CD4-positive, alpha-beta T cell treated with Interleukin-4 for 1 hour (primary cell): ENCODE data around the gene SLC7A14.
"Not testable (repeated sequence)": the region's sequence is repeated elsewhere in the genome, so short reads cannot be mapped to it uniquely, and the experiment has no call there.

Experiments
- DNase-seq, 2 donors: peaks; one replicate each; pipeline ENCODE4 v3.0.0-alpha.2; 2020 to 2022

SLC7A14 gene

GRCh38 chr3:170593634-170594033 is 7.8 kb upstream of the SLC7A14 start:
- DNase-seq: no peak

GRCh38 chr3:170589113-170589512 is 3.2 kb upstream of the SLC7A14 start:
- DNase-seq: no peak

GRCh38 chr3:170585008-170585936 is 603 bp downstream of the SLC7A14 start:
- no peak for DNase-seq

- DNase-seq: peak in 1 of 2 donors; percentile 4
Measured at GRCh38 chr3:170584585-170585007, 1.3 kb downstream of the SLC7A14 start.

- DNase-seq: no peak
Measured at GRCh38 chr3:170579646-170580045, 6.2 kb downstream of the SLC7A14 start.

GRCh38 chr3:170572665-170573253 is 13.1 kb downstream of the SLC7A14 start:
- no peak for DNase-seq

GRCh38 chr3:170567598-170567997 is 18.3 kb downstream of the SLC7A14 start:
- not testable (repeated sequence) for DNase-seq

GRCh38 chr3:170566413-170566812 is 19.5 kb downstream of the SLC7A14 start:
- DNase-seq: no peak

GRCh38 chr3:170565495-170565894 is 20.4 kb downstream of the SLC7A14 start:
- no peak for DNase-seq

GRCh38 chr3:170564664-170565063 is 21.2 kb downstream of the SLC7A14 start:
- no peak for DNase-seq

- DNase-seq: no peak
Measured at GRCh38 chr3:170563712-170564423, 22.0 kb downstream of the SLC7A14 start.

GRCh38 chr3:170562080-170562479 is 23.8 kb downstream of the SLC7A14 start:
- no peak for DNase-seq

- DNase-seq: no peak
Measured at GRCh38 chr3:170560717-170561382, 25.0 kb downstream of the SLC7A14 start.

- DNase-seq: no peak
Measured at GRCh38 chr3:170560296-170560695, 25.6 kb downstream of the SLC7A14 start.

GRCh38 chr3:170558427-170558826 is 27.4 kb downstream of the SLC7A14 start:
- DNase-seq: no peak

GRCh38 chr3:170555329-170555728 is 30.5 kb downstream of the SLC7A14 start:
- DNase-seq: no peak

GRCh38 chr3:170553788-170554757 is 31.8 kb downstream of the SLC7A14 start:
- no peak for DNase-seq

- DNase-seq: no peak
Measured at GRCh38 chr3:170551252-170551651, 34.6 kb downstream of the SLC7A14 start.

- DNase-seq: no peak
Measured at GRCh38 chr3:170542704-170543103, 43.2 kb downstream of the SLC7A14 start.

- DNase-seq: no peak
Measured at GRCh38 chr3:170539897-170540296, 46.0 kb downstream of the SLC7A14 start.

- no peak for DNase-seq
Measured at GRCh38 chr3:170536712-170537111, 49.2 kb downstream of the SLC7A14 start.

- no peak for DNase-seq
Measured at GRCh38 chr3:170534227-170534626, 51.6 kb downstream of the SLC7A14 start.
